ENCODE results near the gene CNTNAP5.

Gene CNTNAP5

GRCh38 chr2:124920448-124920847 is 895.4 kb downstream of the CNTNAP5 start:
- no peak overlapping the region for H3K14ac ChIP-seq (ENCODE audit: low read length)
- H2AK5ac ChIP-seq (ENCODE audit: low read length): no peak overlapping the region
- H3K4me1 ChIP-seq (ENCODE audit: control insufficient read depth in 1 of 2, insufficient read depth in 2 of 2, low read length in 2 of 2): no peaks in the 10 kb centered on the region
- no peak overlapping the region for H4K12ac ChIP-seq (ENCODE audit: low read depth, low read length)
- H3K4ac ChIP-seq (ENCODE audit: low read depth, low read length): no peak overlapping the region
- H3K9me3 ChIP-seq (ENCODE audit: insufficient read depth, low read depth, low read length): no peaks in the 10 kb centered on the region
- H3K23ac ChIP-seq (ENCODE audit: low read length): no peak overlapping the region
- no peak for DNase-seq
- H4K8ac ChIP-seq (ENCODE audit: low read depth, low read length): no peak overlapping the region
- no CpG with 5 or more reads among the region's 1 CpG for WGBS (ENCODE audit: extremely low coverage, insufficient coverage, insufficient read length)
- H3K79me2 ChIP-seq (ENCODE audit: control insufficient read depth, insufficient read depth, low read length, poor library complexity): no peaks in the 10 kb centered on the region
- no peak overlapping the region for H2BK12ac ChIP-seq (ENCODE audit: low read length)
- no peak overlapping the region for H2BK5ac ChIP-seq (ENCODE audit: low read depth, low read length, poor library complexity)
- H4K91ac ChIP-seq (ENCODE audit: low read depth, low read length): no peak overlapping the region
- H3K27ac ChIP-seq (ENCODE audit: low read depth, low read length): no peak overlapping the region
- no peak overlapping the region for H3K9ac ChIP-seq (ENCODE audit: low read length)
- no peak overlapping the region for H3K4me2 ChIP-seq (ENCODE audit: low read length)
- no peak overlapping the region for H3K4me3 ChIP-seq (ENCODE audit: low read depth, low read length)
- no peaks in the 10 kb centered on the region for H3K79me1 ChIP-seq (ENCODE audit: low read length)
- H3K27me3 ChIP-seq (ENCODE audit: insufficient read depth, low read length): no peaks in the 10 kb centered on the region
- no peak overlapping the region for H3K18ac ChIP-seq (ENCODE audit: low read length)
- no peak overlapping the region for H2AFZ ChIP-seq (ENCODE audit: insufficient read depth, low read length, poor library complexity)
- no peaks in the 10 kb centered on the region for H3K36me3 ChIP-seq (ENCODE audit: control insufficient read depth in 1 of 2, insufficient read depth in 2 of 2, low read length in 2 of 2)
- H2BK120ac ChIP-seq (ENCODE audit: insufficient read depth, low read length, poor library complexity): no peak overlapping the region

- Histone ChIP-seq H2BK120ac (ENCODE audit: insufficient read depth, low read length, poor library complexity) (no peak overlapping the region), H2BK12ac (ENCODE audit: low read length) (no peak overlapping the region), H3K27me3 (ENCODE audit: insufficient read depth, low read length) (no peaks in the 10 kb centered on the region), H3K36me3 (ENCODE audit: control insufficient read depth in 1 of 2, insufficient read depth in 2 of 2, low read length in 2 of 2) (no peaks in the 10 kb centered on the region), H3K14ac (ENCODE audit: low read length) (no peak overlapping the region), H4K12ac (ENCODE audit: low read depth, low read length) (no peak overlapping the region), H3K27ac (ENCODE audit: low read depth, low read length) (no peak overlapping the region), H3K79me1 (ENCODE audit: low read length) (no peaks in the 10 kb centered on the region), H2AK5ac (ENCODE audit: low read length) (no peak overlapping the region), H2BK5ac (ENCODE audit: low read depth, low read length, poor library complexity) (no peak overlapping the region), H3K79me2 (ENCODE audit: control insufficient read depth, insufficient read depth, low read length, poor library complexity) (no peaks in the 10 kb centered on the region), H2AFZ (ENCODE audit: insufficient read depth, low read length, poor library complexity) (no peak overlapping the region), H3K18ac (ENCODE audit: low read length) (no peak overlapping the region), H3K9ac (ENCODE audit: low read length) (no peak overlapping the region), H3K4ac (ENCODE audit: low read depth, low read length) (no peak overlapping the region), H3K23ac (ENCODE audit: low read length) (no peak overlapping the region), H3K4me1 (ENCODE audit: control insufficient read depth in 1 of 2, insufficient read depth in 2 of 2, low read length in 2 of 2) (no peaks in the 10 kb centered on the region), H3K4me3 (ENCODE audit: low read depth, low read length) (no peak overlapping the region), H4K8ac (ENCODE audit: low read depth, low read length) (no peak overlapping the region), H3K4me2 (ENCODE audit: low read length) (no peak overlapping the region), H4K91ac (ENCODE audit: low read depth, low read length) (no peak overlapping the region), H3K9me3 (ENCODE audit: insufficient read depth, low read depth, low read length) (no peaks in the 10 kb centered on the region)
- DNase-seq: no peak
- no CpG with 5 or more reads among the region's 5 CpGs for WGBS (ENCODE audit: extremely low coverage, insufficient coverage, insufficient read length)
These were observed 896.1 kb downstream of the CNTNAP5 start for GRCh38 chr2:124921191-124921590.

- no peaks in the 10 kb centered on the region for H3K27me3 ChIP-seq (ENCODE audit: insufficient read depth, low read length)
- H4K8ac ChIP-seq (ENCODE audit: low read depth, low read length): no peak overlapping the region
- no peak overlapping the region for H3K27ac ChIP-seq (ENCODE audit: low read depth, low read length)
- no CpG with 5 or more reads among the region's 3 CpGs for WGBS (ENCODE audit: extremely low coverage, insufficient coverage, insufficient read length)
- no peaks in the 10 kb centered on the region for H3K79me1 ChIP-seq (ENCODE audit: low read length)
- H2BK120ac ChIP-seq (ENCODE audit: insufficient read depth, low read length, poor library complexity): no peak overlapping the region
- H4K91ac ChIP-seq (ENCODE audit: low read depth, low read length): no peak overlapping the region
- H3K79me2 ChIP-seq (ENCODE audit: control insufficient read depth, insufficient read depth, low read length, poor library complexity): no peaks in the 10 kb centered on the region
- no peak overlapping the region for H2AFZ ChIP-seq (ENCODE audit: insufficient read depth, low read length, poor library complexity)
- H4K12ac ChIP-seq (ENCODE audit: low read depth, low read length): no peak overlapping the region
- no peak overlapping the region for H2BK5ac ChIP-seq (ENCODE audit: low read depth, low read length, poor library complexity)
- no peak overlapping the region for H3K9ac ChIP-seq (ENCODE audit: low read length)
- no peak overlapping the region for H3K14ac ChIP-seq (ENCODE audit: low read length)
- no peak overlapping the region for H3K4me2 ChIP-seq (ENCODE audit: low read length)
- no peak overlapping the region for H3K18ac ChIP-seq (ENCODE audit: low read length)
- no peak overlapping the region for H3K4ac ChIP-seq (ENCODE audit: low read depth, low read length)
- DNase-seq: no peak
- no peak overlapping the region for H2BK12ac ChIP-seq (ENCODE audit: low read length)
- H3K23ac ChIP-seq (ENCODE audit: low read length): no peak overlapping the region
- no peaks in the 10 kb centered on the region for H3K36me3 ChIP-seq (ENCODE audit: control insufficient read depth in 1 of 2, insufficient read depth in 2 of 2, low read length in 2 of 2)
- no peak overlapping the region for H3K4me3 ChIP-seq (ENCODE audit: low read depth, low read length)
- H2AK5ac ChIP-seq (ENCODE audit: low read length): no peak overlapping the region
- no peaks in the 10 kb centered on the region for H3K4me1 ChIP-seq (ENCODE audit: control insufficient read depth in 1 of 2, insufficient read depth in 2 of 2, low read length in 2 of 2)
- no peaks in the 10 kb centered on the region for H3K9me3 ChIP-seq (ENCODE audit: insufficient read depth, low read depth, low read length)
These were observed 898.0 kb downstream of the CNTNAP5 start for GRCh38 chr2:124923097-124923496.

GRCh38 chr2:124933883-124934282 is 908.8 kb downstream of the CNTNAP5 start:
- no peaks in the 10 kb centered on the region for H3K27me3 ChIP-seq (ENCODE audit: insufficient read depth, low read length)
- H3K23ac ChIP-seq (ENCODE audit: low read length): no peak overlapping the region
- no peaks in the 10 kb centered on the region for H3K9me3 ChIP-seq (ENCODE audit: insufficient read depth, low read depth, low read length)
- no peaks in the 10 kb centered on the region for H3K4me1 ChIP-seq (ENCODE audit: control insufficient read depth in 1 of 2, insufficient read depth in 2 of 2, low read length in 2 of 2)
- no peak overlapping the region for H4K8ac ChIP-seq (ENCODE audit: low read depth, low read length)
- no peaks in the 10 kb centered on the region for H3K36me3 ChIP-seq (ENCODE audit: control insufficient read depth in 1 of 2, insufficient read depth in 2 of 2, low read length in 2 of 2)
- no peaks in the 10 kb centered on the region for H3K79me1 ChIP-seq (ENCODE audit: low read length)
- H3K4me3 ChIP-seq (ENCODE audit: low read depth, low read length): no peak overlapping the region
- H3K18ac ChIP-seq (ENCODE audit: low read length): no peak overlapping the region
- H3K79me2 ChIP-seq (ENCODE audit: control insufficient read depth, insufficient read depth, low read length, poor library complexity): no peaks in the 10 kb centered on the region
- H4K91ac ChIP-seq (ENCODE audit: low read depth, low read length): no peak overlapping the region
- H2BK5ac ChIP-seq (ENCODE audit: low read depth, low read length, poor library complexity): no peak overlapping the region
- no peak overlapping the region for H2AFZ ChIP-seq (ENCODE audit: insufficient read depth, low read length, poor library complexity)
- DNase-seq: no peak
- no peak overlapping the region for H2BK120ac ChIP-seq (ENCODE audit: insufficient read depth, low read length, poor library complexity)
- no peak overlapping the region for H2AK5ac ChIP-seq (ENCODE audit: low read length)
- no peak overlapping the region for H3K9ac ChIP-seq (ENCODE audit: low read length)
- H4K12ac ChIP-seq (ENCODE audit: low read depth, low read length): no peak overlapping the region
- no CpG with 5 or more reads among the region's 1 CpG for WGBS (ENCODE audit: extremely low coverage, insufficient coverage, insufficient read length)
- H3K4ac ChIP-seq (ENCODE audit: low read depth, low read length): no peak overlapping the region
- H3K4me2 ChIP-seq (ENCODE audit: low read length): no peak overlapping the region
- no peak overlapping the region for H3K27ac ChIP-seq (ENCODE audit: low read depth, low read length)
- H3K14ac ChIP-seq (ENCODE audit: low read length): no peak overlapping the region
- no peak overlapping the region for H2BK12ac ChIP-seq (ENCODE audit: low read length)
